Measurements from ENCODE around the gene TGFBI.

DNA sequence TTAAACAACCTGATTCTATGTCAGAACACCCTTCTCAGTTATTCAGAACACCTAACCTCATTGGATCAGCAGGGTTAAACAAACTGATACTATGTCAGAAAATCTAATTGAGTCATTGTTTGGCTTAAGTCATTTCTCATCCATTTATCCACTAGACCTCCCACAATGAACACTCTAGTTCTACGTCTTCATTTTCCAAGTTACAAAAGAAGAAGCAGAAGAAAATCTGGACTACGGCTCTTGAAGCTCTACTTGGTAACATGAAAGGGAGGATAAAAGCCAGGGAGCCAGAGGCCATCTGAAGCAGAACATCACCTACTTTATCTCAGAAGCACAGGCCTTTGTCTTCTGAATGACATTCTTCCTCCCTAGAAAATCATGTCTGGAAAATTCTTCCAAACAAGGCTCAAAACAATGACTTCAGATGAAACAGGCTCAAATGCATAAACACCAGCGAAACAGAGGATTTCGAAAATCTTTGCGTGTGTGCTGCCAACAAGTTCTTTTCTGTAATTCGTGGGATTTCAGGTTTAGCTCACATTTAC is 35.4 kb upstream of the TGFBI start:
- TF ChIP-seq GATA3 (IDR thresholded peaks at IDR 0.05; ENCODE audit: low read depth, low read length), result no peak
- no peak for TF ChIP-seq GATA2 (IDR thresholded peaks at IDR 0.05; ENCODE audit: low read depth, low read length)

All from SH-SY5Y (cell line).